Sciatic nerve (tissue), 2 donors: ENCODE measurements around the gene DNAJC13. TPM values are rescaled to one million over a fixed set of nuclear protein-coding genes. Genes with fewer than 3 reads are reported as not detected.
"Not testable (repeated sequence)": the region's sequence is repeated elsewhere in the genome, so short reads cannot be mapped to it uniquely, and the experiment has no call there.

Experiments
- ATAC-seq: fragments of 200-7000 bp; cut with Tn5 transposase; one replicate; pipeline ENCODE4 v1.9.1; 2020; ENCODE audit warnings: mild to moderate bottlenecking, moderate library complexity
- DNase-seq: peaks from one replicate; pipeline ENCODE4 v3.0.0-alpha.2; 2020; ENCODE audit warnings: low spot score
- intact Hi-C: fragments of 100-400 bp; cut with DNase I; formaldehyde crosslinking; loops from one replicate; pipeline ENCODE4 v1.14.2; 2022
- total RNA-seq: library from RNA; stranded (reverse); fragmentation: NEBNext Ultra II Directional; extraction: Animal tissue kit (Norgen Biotek cat#: 25700); gene quantifications from one replicate; pipeline ENCODE4 v1.2.1, GENCODE V29; 2021
- donor health status: DM: no; HTN: no; CAD: no.
- donor health status: DM: no; HTN: no; CAD: no.

DNAJC13 gene
- total RNA-seq, 1 donor from 2014 or later: 71.4 TPM

DNA sequence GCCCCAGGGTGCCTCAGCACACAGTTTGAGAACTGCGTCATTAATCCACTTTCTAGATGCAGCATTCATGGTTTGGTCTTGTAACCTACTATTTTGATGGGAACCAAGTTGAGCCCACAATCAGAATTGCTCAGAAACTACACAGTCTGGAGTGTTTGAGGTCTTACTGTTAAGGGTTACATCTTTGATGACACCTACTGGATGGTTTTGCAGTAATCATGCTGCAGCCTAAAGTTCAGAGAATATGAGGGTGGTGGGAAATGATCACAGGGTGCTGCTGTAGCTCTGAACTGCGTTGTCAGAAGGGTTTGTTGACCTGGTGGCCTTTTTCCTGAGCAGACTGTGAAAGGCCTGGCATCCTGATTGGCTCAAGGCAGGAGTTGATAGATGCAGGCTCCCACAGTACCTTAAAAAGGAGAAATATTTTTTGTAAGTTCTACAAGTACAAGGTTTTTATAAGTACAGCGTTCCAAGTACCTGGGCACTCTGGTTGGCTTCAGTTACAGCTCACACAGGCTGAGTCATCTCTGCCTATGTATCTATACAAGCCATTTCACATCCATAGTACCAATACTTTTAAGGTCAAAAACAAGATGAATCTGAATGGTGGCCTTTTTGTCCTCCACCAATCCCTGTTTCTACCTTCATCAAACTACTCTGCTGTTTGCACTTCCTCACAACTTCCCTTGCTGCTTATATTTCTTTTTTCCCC is 119.3 kb downstream of the DNAJC13 start:
- ATAC-seq: peak; percentile 10
- intact Hi-C loops: loop anchor here (10.0 kb wide), 1 partner anchor 108 kb away; no protein-coding TSS in a partner anchor
- no peak for DNase-seq

DNA sequence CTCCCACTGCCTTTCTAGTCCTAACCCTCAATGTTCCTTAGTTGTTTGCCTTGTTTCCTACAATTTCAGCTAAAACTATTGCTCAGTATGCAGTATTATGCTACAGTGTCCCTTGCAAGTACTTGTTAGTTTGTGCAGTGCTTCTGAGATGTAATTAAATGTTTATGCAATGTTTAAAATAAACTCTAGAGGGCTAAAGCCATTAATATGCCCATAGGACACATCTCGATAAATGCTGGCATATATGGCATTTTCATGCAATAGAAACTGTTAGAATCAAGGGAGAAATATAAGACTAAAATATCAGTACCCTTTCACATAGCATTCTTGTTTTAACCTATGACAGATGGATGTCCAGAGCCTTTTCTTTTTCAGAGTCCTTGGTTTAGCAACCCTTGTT is 120.0 kb downstream of the DNAJC13 start:
- ATAC-seq: no peak
- DNase-seq: no peak
- intact Hi-C loops: loop anchor here (10.0 kb wide), 1 partner anchor 108 kb away; no protein-coding TSS in a partner anchor

DNA sequence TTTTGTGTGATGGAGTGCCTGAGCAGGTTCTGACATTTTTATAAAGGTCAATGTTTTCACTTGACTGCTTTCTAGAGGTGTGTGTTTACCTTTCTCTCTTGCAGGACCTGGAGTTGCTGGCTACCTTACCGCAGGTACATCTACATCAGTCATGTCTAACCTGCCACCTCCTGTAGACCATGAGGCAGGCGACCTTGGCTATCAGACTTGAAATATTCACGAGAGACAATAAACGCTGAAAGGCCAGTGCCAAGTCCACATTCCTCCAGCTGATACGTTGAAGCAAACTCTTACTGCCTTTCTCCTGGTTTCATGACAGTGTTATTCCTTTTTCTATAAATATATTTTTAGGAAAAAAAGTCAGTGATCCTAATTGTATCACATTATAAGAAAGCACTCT is 120.8 kb downstream of the DNAJC13 start:
- DNase-seq (no peak), ATAC-seq (no peak)
- intact Hi-C loops: loop anchor here (10.0 kb wide), 1 partner anchor 107 kb away; no protein-coding TSS in a partner anchor

- DNase-seq (no peak), ATAC-seq (no peak)
- intact Hi-C loops: loop anchor here (10.0 kb wide), 1 partner anchor 105 kb away; no protein-coding TSS in a partner anchor
Measured at GRCh38 chr3:132539681-132540080, 122.4 kb downstream of the DNAJC13 start.

DNA sequence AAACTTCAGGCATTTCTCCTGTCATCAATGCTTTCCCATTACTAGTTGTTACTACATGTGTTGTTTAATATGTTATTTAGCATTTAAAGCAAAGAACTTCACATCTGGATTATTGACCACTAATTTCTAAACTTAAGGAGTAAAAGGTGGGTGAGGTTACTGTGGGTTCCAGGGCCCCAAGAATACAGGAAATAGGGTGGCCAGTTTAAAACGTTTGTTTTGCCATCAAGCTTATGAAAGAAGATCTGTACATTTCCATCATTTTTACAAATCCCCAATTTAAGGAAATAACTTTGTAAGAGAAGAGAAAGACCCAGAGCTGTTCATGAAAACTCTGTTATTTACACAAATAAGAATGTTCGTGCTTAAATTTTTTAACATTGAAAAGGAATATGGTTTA is 125.3 kb downstream of the DNAJC13 start:
- ATAC-seq (no peak), DNase-seq (no peak)
- intact Hi-C loops: no loop called here

DNA sequence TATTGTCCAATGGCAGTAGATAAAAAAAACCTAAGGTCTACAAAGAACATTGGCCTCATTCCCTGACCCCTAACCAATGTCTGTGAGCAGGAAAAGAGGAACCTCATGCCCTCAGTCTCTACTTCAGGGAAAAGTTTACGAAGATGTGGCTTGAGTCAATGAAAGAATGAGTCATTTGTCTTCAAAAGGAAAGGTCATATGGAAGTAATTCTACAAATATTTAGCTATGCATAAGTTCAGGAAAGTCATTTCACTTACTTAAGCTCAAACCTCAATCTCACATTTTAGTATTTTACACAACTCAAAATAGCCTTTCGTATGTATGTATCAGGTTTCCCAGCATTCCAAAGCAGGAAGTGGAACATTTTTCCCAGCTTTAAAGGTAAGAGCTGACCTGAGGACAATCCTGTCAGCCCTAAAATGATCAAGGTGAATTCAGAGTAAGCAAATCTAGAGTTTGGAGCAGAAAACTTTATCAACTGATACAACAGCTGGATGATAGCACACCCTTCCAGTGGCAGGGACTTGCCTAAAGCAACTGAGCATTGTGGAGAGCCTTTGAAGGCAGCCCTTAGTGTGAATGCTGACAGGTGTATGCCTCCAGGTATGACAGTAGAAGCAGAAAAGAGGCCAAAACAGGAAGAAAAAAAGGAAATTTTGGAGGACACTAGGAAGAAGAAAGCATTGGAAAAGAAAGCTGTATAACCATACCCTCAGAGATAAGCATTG is 125.9 kb downstream of the DNAJC13 start:
- ATAC-seq (peak; percentile 61), DNase-seq (no peak)
- intact Hi-C loops: no loop called here

- ATAC-seq: no peak
- intact Hi-C loops: no loop called here
- no peak for DNase-seq
Measured at GRCh38 chr3:132544130-132544529, 126.8 kb downstream of the DNAJC13 start.

DNA sequence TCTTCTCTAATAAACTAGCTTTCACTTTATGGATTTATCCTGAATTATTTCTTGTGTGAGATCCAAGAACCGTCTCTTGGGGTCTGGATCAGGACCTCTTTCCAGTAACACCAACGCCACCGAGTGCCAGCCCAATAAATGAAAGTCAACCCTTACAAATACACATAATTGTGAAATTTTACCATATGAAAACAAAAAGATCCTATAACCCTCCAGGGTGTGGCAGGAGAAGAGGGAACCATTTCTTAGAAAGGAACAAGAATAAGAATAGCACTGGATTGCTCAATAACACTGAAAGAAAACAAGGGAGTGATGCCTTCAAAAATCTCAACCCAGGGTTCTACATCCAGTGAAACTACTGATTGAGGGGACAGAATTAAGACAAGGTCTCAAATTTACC is 128.2 kb downstream of the DNAJC13 start:
- intact Hi-C loops: no loop called here
- ATAC-seq: peak; percentile 89
- DNase-seq: no peak

GRCh38 chr3:132549169-132549568 is 131.9 kb downstream of the DNAJC13 start:
- ATAC-seq (no peak), DNase-seq (no peak)
- intact Hi-C loops: no loop called here

GRCh38 chr3:132549890-132550578 is 132.7 kb downstream of the DNAJC13 start:
- ATAC-seq (no peak), DNase-seq (no peak)
- intact Hi-C loops: no loop called here

GRCh38 chr3:132550579-132551305 is 133.4 kb downstream of the DNAJC13 start:
- intact Hi-C loops: no loop called here

GRCh38 chr3:132553826-132554225 is 136.5 kb downstream of the DNAJC13 start:
- intact Hi-C loops: no loop called here
- DNase-seq: no peak
- ATAC-seq: peak; percentile 21

More at GRCh38 chr3:132550579-132551305, 133.4 kb downstream of the DNAJC13 start:
- ATAC-seq (peak; percentile 69), DNase-seq (no peak)

- DNase-seq: no peak
- no peak for ATAC-seq
- intact Hi-C loops: no loop called here
Measured at GRCh38 chr3:132554437-132554836, 137.1 kb downstream of the DNAJC13 start.

GRCh38 chr3:132555306-132556035 is 138.2 kb downstream of the DNAJC13 start:
- ATAC-seq (no peak), DNase-seq (no peak)
- intact Hi-C loops: no loop called here

DNA sequence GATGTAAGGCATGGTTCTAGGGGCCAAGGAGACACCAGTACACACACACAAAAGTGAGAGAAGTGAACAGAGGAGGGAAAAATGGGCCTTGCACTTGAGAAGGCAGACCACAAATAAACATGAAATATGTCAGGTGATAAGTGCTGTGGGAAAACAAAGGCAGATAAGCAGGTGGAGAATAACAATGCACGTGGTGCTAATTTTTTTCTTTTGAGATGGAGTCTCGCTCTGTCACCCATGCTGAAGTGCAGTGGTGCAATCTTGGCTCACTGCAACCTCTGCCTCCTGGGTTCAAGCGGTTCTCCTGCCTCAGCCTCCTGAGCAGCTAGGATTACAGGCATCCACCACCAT is 138.7 kb downstream of the DNAJC13 start:
- DNase-seq, ATAC-seq, intact Hi-C loops: not testable (repeated sequence)

GRCh38 chr3:132556508-132557159 is 139.3 kb downstream of the DNAJC13 start:
- ATAC-seq (peak; percentile 95), DNase-seq (peak; percentile 71)
- intact Hi-C loops: no loop called here

- intact Hi-C loops: no loop called here
- DNase-seq (no peak), ATAC-seq (no peak)
Measured at GRCh38 chr3:132561003-132561402, 143.7 kb downstream of the DNAJC13 start.
